Kidney epithelial cell (primary cell): Measurements from ENCODE around the gene KCNH1. TPM values are rescaled to one million over a fixed set of nuclear protein-coding genes. Genes with fewer than 3 reads are reported as not detected.

Experiments
- DNase-seq: peaks from one replicate; pipeline ENCODE4 v3.0.0-alpha.2; 2010; ENCODE audit warnings: low read depth
- H3K27me3 ChIP-seq: 2 replicates; pipeline ENCODE4 v1.6.0; 2011; ENCODE audit warnings: low read length; ENCODE audit not compliant: control insufficient read depth, insufficient read depth
- H3K36me3 ChIP-seq: 2 replicates; pipeline ENCODE4 v1.5.1; 2011; ENCODE audit warnings: low read length; ENCODE audit not compliant: control insufficient read depth, insufficient read depth
- H3K4me3 ChIP-seq: 2 replicates; pipeline ENCODE4 v1.5.1; 2011; ENCODE audit warnings: low read depth, mild to moderate bottlenecking, control low read depth, low read length
- total RNA-seq: library from RNA; depleted of rRNA; stranded (reverse); fragments of >200 nt; gene quantifications from 2 replicates; pipeline ENCODE4 v1.2.3, GENCODE V29; 2015
- TF ChIP-seq, protein P1 (sequence below): IDR thresholded peaks from 2 replicates; pipeline ENCODE4 v1.5.1; 2011; ENCODE audit warnings: mild to moderate bottlenecking, moderate library complexity, low read length, control low read depth, inconsistent platforms; ENCODE audit not compliant: insufficient read depth, poor library complexity, severe bottlenecking

The KCNH1 gene
- total RNA-seq, 1 donor from 2014 or later, result 14.3 TPM

GRCh38 chr1:210883821-210884220 is 250.1 kb downstream of the KCNH1 start:
- H3K4me3 ChIP-seq, result no peak overlapping the region
- peak; percentile 64 for DNase-seq
- TF ChIP-seq, protein P1, sequence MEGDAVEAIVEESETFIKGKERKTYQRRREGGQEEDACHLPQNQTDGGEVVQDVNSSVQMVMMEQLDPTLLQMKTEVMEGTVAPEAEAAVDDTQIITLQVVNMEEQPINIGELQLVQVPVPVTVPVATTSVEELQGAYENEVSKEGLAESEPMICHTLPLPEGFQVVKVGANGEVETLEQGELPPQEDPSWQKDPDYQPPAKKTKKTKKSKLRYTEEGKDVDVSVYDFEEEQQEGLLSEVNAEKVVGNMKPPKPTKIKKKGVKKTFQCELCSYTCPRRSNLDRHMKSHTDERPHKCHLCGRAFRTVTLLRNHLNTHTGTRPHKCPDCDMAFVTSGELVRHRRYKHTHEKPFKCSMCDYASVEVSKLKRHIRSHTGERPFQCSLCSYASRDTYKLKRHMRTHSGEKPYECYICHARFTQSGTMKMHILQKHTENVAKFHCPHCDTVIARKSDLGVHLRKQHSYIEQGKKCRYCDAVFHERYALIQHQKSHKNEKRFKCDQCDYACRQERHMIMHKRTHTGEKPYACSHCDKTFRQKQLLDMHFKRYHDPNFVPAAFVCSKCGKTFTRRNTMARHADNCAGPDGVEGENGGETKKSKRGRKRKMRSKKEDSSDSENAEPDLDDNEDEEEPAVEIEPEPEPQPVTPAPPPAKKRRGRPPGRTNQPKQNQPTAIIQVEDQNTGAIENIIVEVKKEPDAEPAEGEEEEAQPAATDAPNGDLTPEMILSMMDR, result no peak
- no peaks in the 10 kb centered on the region for H3K36me3 ChIP-seq
- no peaks in the 10 kb centered on the region for H3K27me3 ChIP-seq

GRCh38 chr1:210882414-210883221 is 251.3 kb downstream of the KCNH1 start:
- peak; percentile 89 for DNase-seq
- TF ChIP-seq, protein P1, result no peak
- no peak overlapping the region for H3K4me3 ChIP-seq
- no peaks in the 10 kb centered on the region for H3K36me3 ChIP-seq
- H3K27me3 ChIP-seq, result no peaks in the 10 kb centered on the region

GRCh38 chr1:210878564-210878963 is 255.4 kb downstream of the KCNH1 start:
- DNase-seq, result no peak
- H3K36me3 ChIP-seq, result no peaks in the 10 kb centered on the region
- H3K27me3 ChIP-seq, result no peaks in the 10 kb centered on the region
- TF ChIP-seq, protein P1, result no peak
- no peak overlapping the region for H3K4me3 ChIP-seq

- no peak for DNase-seq
- H3K36me3 ChIP-seq, result no peaks in the 10 kb centered on the region
- no peak overlapping the region for H3K4me3 ChIP-seq
- TF ChIP-seq, protein P1, result no peak
- H3K27me3 ChIP-seq, result no peaks in the 10 kb centered on the region
These were observed 257.7 kb downstream of the KCNH1 start for GRCh38 chr1:210876275-210876674.

DNA sequence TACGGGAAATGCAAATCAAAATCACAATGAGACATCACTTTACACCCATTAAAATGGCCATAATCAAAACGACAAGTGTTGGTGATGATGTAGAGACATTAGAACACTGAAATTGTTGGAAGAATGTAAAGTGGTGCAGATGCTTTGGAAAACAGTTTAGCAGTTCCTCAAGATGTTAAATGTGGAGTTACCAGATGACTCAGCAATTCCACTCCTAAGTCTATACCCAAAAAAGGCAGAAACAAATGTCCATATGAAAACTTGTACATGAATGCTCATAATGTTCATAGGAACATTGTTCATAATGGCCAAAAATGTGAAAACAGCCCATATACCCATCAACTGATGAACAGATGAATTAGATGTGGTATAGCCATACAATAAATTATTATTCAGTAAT is 267.4 kb downstream of the KCNH1 start:
- Histone ChIP-seq H3K4me3 (no peak overlapping the region), H3K36me3 (no peaks in the 10 kb centered on the region), H3K27me3 (no peaks in the 10 kb centered on the region)
- TF ChIP-seq, protein P1, result no peak
- DNase-seq, result no peak

DNA sequence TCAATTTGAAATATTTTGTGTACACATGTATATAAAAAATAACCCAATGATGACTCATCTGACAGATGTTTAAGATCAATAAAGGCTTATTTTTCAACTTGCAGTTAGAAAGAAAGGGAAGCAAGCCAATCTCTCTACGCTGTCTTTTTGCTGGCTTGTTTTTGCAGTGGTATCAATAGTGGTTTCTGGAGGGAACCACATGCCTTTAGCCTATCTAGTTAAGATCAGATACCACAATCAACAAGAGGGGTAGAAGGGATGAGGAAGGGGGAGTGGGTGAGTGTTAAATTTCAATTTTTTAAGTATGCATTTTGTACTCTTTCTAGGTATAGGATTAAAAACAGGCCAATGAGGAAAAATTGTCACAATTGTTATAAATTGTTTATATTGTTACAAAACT is 276.2 kb downstream of the KCNH1 start:
- H3K4me3 ChIP-seq, result no peak overlapping the region
- H3K36me3 ChIP-seq, result no peaks in the 10 kb centered on the region
- TF ChIP-seq, protein P1, result no peak
- no peak for DNase-seq
- H3K27me3 ChIP-seq, result no peaks in the 10 kb centered on the region
